Activated CD8-positive, alpha-beta memory T cell treated with anti-CD3 and anti-CD28 coated beads for 1 hour (primary cell): Measurements from ENCODE around the gene PAX7.

Source experiments
- DNase-seq, 2 donors: peaks; one replicate each; pipeline ENCODE4 v3.0.0-alpha.2; 2020; ENCODE audit warnings: low read depth in 1 of 2; ENCODE audit errors: extremely low read depth in 1 of 2

PAX7 gene

DNA sequence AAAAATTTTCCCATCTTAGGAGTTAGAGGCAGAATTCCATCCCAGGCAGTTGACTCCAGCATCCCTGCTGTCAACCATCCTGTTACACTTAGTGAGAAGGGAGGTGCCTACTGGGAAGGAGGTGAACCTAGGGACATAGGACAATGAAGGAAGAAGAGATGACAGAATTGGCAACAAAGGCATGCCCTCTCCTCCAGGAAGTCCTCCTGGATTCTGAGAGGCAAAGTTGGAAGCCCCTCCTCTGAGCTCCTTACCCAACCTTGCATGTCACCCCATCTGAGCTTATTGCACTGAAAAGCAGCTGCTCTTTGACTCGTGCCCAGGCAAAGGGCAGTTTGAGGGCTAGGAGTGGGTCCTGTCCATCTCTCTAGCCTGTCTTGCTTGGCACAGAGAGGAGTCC lies 66.9 kb downstream of the PAX7 start:
- DNase-seq = no peak

DNA sequence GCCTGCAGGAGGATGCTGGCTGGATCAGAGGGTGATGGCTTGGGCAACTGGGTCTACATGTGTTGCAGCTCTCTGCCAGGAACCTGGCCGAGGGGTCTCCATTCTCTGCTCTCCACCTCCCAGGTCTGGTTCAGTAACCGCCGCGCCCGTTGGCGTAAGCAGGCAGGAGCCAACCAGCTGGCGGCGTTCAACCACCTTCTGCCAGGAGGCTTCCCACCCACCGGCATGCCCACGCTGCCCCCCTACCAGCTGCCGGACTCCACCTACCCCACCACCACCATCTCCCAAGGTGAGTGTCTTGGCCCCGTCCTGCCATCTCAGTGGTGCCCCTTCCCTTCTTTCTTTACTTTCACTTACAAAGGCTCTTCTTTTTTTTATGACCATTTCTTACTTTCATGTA lies 69.9 kb downstream of the PAX7 start:
- no peak for DNase-seq

DNA sequence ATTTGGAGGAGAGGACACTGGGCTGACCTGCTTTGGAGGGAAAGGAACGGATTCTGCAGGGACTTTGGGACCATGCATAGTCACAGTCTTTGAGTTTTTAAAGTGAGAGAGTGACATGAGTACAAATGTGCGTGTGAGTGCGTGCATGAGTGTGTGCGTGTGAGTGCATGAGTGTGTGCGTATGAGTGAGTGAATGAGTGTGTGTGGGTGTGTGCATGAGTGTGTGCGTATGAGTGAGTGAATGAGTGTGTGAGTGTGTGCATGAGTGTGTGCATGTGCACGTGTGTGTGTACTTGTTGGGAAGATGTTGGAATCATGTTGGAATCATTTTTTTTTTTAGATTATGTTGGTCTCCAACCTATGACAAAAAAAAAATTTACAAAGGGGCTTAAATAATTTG lies 70.5 kb downstream of the PAX7 start:
- no peak for DNase-seq

DNA sequence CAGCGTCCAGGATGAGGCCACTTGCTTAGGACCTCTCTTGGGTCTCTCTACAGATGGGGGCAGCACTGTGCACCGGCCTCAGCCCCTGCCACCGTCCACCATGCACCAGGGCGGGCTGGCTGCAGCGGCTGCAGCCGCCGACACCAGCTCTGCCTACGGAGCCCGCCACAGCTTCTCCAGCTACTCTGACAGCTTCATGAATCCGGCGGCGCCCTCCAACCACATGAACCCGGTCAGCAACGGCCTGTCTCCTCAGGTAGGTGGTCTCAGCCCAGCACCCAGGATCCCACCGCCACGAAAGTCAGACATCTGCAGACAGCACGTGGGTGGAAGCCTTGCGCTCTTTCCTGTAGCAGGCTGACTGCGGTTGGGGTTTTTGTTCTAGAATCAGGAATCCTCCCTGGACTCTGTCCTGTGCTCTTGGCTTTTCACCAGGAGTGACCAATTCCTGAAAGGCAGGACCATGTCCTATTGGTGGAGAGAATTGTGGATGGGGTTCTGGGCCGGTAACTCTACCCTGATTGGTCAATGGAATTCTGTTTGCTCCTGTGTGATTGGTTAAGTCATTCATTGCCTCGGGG lies 72.5 kb downstream of the PAX7 start:
- DNase-seq = no peak

DNA sequence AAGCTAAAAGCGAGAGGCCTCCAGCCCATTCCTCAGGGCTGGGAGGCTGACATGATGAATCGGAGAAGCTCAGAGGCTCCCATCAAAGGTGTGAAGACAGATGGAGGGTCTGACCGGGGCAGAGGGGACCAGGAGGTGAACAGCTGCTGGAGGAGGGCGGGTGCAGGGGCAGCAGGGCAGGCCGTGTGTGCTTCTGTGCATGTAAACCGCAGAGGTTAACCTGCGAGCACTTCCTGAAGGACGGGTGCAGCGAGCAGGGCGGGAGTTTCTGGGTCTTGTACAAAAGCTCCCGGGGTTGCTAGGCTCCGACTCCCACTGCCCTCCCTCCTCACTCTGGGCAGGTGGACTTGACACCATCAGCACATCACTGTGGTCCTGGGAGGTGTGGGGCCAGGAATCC lies 75.2 kb downstream of the PAX7 start:
- DNase-seq = no peak

DNA sequence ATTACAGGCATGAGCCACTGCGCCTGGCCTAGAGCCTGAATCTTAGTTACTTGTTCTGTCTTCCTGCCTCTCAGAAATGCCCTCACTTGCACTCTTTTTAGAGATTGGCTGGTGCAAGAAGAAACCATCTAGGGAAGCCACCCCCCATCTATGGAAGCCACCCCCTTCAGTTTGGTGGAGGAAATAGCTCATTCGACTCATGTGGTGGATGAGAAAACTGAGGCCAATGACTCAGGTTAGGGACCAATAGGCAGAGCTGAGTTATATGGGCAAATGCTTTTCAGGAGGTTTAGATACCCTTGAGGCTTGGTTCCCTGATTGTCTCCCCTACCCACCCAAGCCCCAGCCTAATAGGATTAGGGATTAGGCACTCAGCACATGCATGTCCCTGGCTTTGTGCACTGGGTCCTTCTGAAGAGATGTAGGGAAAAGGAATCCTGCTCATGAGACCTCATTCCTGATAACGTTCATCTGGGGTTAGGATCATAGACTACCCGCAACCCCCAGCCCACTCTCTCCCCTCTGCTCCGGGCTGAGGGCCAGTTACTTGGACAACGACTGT lies 77.1 kb downstream of the PAX7 start:
- no peak for DNase-seq

DNA sequence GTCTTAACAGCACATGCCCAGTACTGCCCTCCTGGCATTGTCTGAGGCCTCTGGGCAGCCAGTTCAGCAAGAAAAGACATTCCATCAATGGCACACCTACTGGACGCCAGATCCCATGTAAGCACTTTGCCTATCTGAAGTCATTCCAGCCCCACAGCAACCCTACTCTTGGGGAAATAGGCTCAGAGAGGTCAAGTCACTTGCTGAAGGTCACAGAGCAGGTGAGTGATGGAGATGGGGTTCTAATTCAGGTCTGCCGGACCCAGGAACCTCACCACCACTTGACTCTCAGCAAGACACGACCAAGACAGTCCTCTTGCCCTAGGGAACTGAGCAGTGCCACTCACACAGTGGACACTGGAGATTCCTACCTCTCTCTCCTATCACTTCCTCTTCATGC lies 79.4 kb downstream of the PAX7 start:
- no peak for DNase-seq

DNA sequence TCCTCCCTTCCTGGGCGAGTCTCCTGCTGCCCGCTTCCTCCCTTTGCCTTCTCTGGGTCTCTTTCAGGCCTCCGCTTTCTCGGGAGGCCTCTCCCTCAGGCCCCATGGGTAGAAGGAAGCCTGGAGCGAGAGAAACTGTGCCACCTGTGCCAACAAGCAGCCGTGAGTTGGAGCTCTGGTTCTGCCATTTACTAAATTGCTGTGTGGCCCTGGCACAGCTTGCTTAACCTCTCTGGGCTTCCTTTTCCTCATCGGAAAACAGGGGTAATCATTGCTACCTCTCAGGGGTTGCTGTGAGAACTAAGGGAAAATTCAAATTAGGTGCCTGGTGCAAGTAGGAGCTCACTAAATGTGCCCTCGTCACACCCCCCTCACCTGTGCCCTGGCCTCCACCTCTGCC lies 80.4 kb downstream of the PAX7 start:
- no peak for DNase-seq

DNA sequence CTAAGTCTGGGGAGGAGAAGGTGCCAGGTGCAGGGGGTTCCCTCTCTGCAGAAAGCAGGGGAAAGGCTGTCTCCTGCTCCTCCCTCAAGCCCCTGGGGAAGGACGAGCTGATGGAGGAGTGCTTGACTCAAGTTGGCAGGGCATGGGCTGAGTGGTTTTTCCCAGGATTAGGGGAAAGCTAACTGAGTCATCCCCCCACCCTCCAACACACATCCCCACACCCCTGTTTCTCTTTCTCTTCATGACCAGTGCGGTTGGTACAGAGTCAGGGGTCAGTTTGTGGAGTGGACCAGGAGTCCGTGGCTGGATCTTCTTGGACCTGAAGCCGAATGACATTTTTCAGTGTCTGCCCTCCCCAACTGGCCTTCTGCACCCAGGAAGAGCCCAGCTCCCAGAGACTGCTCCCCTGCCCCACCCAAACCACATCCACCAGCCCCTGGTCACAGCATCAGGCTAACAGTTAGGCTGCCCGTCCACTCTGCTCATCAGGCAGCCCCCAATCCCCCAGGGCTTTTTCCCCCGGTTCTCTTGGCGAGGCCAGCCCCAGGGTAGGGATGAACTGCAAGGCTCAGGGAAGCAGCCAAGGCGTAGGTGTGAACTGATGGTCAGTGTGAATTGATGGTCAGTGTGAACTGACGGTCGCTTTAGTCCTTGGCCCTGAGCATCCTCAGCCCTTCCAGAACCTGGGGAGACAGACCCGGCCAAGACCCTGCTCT lies 81.0 kb downstream of the PAX7 start:
- no peak for DNase-seq

DNA sequence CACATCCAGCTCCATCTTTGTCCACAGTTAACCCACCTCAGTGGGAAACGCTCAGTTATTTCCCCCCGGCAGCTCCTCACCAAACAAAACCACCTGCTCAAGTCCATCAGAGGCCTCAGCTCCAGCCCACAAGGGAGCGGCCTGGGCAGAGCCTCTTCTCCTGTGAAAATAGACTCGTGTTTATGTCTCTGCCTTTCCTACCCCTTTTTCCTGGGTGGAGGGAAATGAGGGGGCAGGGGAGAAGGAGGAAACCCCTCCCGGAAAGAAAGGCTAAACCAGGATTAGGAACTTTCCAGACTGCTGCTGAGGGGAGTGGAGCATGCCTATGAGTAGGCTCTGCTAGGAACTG lies 81.6 kb downstream of the PAX7 start:
- no peak for DNase-seq

DNA sequence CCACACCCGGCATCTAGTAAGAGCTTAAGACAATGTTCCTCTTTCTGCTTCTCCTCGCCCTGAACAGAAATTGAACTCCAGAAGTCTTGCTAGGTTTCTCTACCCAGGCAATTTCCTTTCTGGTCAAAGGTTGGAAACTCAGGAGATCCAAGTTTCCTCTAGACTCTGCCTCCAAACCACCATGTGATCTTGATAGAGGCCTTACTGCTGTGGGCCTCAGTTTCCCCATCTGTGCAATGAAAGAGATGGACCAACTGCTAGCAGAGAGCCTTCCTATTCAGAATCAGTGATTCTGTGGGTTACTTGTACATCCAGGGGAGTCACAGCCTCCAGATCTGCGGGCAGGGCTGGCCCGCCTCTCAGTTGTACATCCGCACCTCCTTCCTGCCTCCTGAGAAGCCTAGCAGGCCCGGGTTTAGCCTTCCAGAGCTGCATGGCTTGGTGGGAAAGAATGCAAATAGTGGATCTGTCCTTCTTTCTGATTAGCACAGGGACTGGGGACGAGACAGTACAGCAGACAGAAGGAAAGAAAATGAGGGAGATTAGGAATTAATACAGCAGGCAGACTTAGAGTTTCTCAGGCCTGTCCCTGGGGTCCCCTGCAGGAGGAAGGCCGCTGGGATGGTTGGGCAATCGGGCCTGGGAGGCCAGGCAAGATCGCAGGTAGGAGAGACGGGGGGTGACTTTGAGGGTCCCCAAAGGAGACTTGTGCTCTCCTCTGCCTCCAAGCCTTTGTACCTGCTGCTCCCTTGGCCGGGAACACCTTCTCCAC lies 83.9 kb downstream of the PAX7 start:
- no peak for DNase-seq

DNA sequence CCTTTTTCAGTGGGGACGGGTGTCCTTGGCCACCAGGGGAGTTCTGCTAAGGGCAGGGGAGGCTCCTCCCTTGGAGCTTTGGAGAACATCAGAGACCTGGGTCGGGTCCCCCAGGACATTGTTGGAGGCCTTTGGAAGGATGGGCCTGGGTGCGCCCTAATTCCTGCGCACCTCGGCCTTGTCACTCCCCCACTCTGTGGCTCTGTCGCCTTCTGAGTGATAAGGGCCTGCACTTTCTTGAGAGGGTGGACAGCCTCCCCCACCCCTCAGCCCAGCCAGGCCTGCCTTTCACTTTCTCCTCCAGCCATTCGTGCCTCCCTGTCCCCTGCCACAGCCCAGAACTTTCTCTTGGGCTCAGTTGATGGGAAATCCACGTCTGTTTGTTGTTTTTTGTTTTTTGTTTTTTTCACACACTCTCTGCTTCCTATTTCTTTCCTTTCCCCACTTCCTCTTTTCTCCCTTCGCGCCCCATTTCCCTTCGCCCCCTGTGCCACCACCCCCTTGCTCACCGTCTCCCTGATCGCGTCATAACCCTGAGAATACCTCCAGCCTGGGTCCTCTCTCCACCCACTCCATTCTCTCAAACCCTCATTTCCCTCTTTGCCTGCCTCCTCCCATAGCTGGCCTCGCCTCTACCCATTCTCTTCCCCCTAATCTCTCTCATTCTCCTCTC lies 85.6 kb downstream of the PAX7 start:
- no peak for DNase-seq

DNA sequence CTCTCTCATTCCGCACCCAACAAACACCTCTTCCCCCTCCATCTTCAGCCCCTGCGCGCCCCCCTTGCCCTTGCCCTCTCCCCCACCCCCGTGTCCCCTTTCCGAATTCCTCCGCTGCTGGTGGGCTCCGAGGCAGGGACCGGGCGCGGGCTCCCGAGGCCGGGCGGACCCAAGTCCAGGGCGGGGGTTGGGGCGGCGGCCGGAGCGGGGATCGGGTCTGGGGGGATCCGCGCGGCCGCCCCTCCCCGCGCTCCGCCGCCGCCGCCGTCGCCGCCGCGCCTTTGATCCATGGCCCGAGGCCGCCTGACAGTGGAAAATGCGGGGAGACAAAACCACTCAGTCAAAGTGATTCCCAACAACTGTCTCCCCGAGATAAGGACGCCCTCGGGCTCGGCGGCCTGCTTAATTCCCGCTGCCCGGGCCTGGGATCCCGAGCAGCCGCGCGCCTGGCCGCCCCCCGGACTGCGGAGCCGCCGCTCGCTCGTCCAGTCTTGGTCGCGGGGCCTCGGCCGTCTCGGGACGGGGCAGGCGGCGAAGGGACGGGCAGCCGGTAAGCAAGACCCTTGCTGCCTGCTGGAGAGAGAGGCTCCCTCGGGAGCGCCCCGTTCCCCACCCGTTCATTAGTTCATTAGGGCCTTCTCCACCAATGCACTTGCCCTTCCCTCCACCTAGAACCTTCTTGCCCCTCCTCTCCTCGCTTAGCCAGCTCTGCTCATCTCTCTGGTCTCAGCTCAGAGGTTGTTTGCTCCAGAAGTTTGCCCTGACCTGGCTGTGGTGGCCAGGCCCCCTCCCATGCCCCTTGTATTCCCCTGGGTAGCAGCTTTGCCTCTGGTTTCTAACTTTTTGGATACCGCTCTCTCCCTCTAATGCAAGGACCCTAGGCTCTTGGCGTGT lies 86.4 kb downstream of the PAX7 start:
- DNase-seq = no peak

DNA sequence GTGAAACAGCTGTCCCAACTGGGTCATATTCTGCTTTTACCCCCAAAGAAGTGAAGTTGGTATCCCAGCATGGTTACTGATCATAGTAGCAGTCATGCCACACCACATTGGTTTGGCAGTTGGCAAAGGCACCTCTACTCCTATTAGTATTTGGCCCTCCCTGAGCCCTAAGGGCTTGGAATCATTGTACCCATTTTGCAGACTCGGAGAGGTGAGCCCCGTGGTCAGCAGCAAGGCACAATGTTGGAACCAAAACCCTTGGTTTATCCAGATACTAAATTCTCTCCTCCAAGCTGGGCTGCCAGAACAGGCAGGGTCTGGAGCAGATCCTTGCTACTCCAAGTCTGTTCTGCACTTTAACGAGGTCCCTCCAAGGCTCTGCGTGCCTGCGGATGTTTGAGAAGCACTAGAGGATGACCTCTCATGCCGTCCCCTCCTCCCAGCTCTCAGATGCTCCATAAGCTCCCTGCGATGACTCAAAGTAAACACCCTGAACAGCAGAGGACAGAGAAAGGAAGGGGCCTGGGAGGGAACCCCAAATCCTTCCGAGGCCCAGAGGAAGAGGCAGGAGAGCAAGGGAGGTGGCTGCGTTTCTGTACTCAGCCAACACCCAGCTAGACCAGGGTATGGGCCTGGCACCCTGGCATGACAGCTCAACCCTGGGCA lies 89.3 kb downstream of the PAX7 start:
- no peak for DNase-seq

DNA sequence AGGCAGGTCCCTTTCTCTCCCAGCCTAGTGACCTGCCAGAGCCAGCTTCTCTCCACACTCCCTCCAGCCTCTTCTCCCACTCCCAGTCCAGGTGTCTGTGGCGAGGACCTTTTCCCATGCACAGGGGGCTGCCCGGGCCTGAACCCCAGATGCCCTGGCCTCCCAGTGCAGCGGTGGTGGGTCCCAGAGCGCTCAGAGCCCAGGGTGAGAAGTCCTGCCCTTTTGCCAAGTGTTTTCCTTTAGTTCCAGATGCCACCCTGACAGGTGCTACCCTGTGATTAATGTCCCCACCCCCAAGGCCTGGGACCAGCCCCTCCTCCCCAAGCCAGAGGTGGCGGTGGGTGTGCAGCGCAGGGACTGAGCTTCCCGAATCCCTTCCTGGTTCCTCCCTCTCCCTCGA lies 90.4 kb downstream of the PAX7 start:
- no peak for DNase-seq

DNA sequence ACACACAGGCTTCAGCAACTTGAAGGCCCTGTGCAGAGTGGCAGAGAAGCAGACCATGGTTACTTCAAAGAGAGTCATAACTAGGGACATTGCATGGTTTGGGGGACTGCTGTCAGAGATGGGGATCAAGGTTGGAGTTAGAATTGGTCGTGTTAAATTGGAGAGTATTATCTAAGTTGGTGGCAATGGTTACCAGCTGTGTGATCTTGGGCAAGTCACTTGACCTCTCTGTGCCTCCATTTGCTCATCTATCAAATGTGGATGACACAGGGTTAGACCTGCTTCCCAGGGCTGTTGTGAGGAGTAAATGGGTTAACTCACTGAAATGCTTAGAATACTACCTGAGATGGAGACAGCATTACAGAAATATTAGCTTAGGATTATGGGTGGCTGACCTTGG lies 91.1 kb downstream of the PAX7 start:
- DNase-seq = no peak

DNA sequence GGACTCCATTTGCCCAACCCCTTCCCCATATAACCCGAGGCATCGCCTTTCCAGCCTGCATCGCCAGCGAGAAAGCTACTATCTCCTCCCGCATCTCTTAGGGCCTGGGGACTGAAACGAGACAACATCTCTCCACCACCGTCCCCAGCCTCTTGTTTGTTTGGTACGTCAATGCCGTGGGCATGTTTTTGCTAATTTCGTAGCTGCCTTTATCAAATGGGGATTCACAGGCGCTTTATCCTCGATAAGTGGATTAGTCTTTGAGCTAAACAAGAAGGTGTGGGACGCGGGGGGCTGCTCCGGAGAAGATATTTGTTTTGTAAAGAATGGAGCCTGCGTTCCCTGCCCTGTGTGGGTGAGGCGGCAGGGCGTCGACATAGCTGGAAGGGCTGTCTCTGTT lies 91.6 kb downstream of the PAX7 start:
- no peak for DNase-seq

DNA sequence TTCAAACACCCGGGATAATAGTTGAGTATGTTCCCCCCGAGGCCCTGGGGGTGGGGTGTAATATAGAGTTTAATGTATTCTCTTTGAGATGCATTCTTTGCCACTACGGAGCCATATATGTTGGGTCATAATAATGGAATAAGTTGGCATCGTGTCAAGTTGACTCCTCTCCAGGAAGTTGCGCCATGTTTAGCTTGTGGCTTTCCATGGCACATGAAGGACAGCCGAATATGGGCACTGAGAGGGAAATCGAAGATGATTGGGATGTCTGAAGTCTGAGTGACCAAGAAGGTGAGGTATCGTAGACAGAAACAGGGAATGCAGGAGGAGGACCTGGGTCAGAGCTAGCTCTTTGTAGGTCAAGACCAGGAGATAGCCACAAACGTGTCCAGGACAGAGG lies 92.6 kb downstream of the PAX7 start:
- DNase-seq = no peak

DNA sequence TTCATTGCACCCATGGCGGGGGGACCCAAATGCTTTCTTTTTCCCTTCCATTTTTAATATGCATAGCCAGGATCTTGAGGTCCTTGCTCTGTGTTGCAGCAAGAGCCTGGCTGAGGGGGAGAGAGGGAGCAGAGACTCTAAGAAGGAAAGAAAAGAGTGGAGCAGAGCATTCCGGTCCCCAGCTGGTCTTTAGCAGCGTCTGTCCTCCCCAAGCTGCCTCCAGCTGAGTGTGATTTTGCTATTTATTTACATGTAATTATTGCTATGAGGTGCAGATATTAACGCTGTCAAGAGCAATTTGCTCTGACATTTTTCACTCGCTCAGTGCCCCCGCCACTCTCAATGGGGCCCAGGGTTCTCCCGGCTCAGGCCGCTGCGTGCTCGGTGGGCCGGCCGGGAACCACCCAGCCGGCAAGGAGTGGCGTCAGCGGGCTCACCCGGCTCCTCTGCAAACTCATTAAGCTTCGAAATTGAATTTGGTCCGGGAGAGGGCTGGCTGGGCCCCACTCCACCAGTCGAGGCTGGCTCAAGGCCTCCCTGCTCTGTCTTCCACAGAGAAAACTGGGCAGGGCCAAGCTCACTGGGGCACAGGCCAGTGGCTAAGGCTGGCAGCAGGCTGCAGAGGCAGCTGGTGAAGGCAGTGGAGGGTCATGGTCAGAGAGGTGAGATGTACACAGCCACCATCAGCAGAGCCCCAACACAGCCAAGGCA lies 93.2 kb downstream of the PAX7 start:
- no peak for DNase-seq
